IMR-90 (cell line): Measurements from ENCODE around the gene SPATA46. TPM values are rescaled to one million over a fixed set of nuclear protein-coding genes. Genes with fewer than 3 reads are reported as not detected.
A peak's percentile ranks its signal among the peaks of the same experiment; 100 is the strongest.

Experiments used
- ATAC-seq: fragments of 200-7000 bp; cut with Tn5 transposase; 2 replicates; pipeline ENCODE4 v1.9.1; 2020; ENCODE audit warnings: low read depth, mild to moderate bottlenecking, moderate library complexity
- BruUV-seq: library from RNA; stranded (reverse); fragments of 400-500 nt; replicated peaks from 2 replicates; lab custom pipeline; 2021; lab: Mats Ljungman, UMichigan
- CTCF ChIA-PET: fragments of 300-600 bp; formaldehyde crosslinking; extraction: SDS; loops from one replicate; lab custom pipeline; 2021; ENCODE audit warnings: antibody characterized with exemption; lab: Yijun Ruan, JAX
- POLR2A ChIA-PET: fragments of 300-600 bp; sonication (Branson Sonifier 250); formaldehyde crosslinking; loops from one replicate; lab custom pipeline; 2022; ENCODE audit warnings: antibody characterized with exemption; ENCODE audit not compliant: unreplicated experiment; lab: Charles Lee
- DNase-seq: peaks from one replicate; pipeline ENCODE4 v3.0.0; 2013
- H2AFZ ChIP-seq: replicated peaks from 2 replicates; pipeline ENCODE3; 2013; ENCODE audit warnings: low read length, mild to moderate bottlenecking; ENCODE audit not compliant: poor library complexity
- H2AK5ac ChIP-seq: 2 replicates; pipeline ENCODE4 v1.6.1; 2013; ENCODE audit warnings: low read depth, low read length, inconsistent platforms
- H2AK9ac ChIP-seq: replicated peaks from 2 replicates; pipeline ENCODE3; 2013; ENCODE audit warnings: mild to moderate bottlenecking, low read depth, low read length, moderate library complexity; ENCODE audit not compliant: poor library complexity
- H2BK120ac ChIP-seq: 2 replicates; pipeline ENCODE4 v1.6.1; 2013; ENCODE audit warnings: low read depth, low read length, inconsistent platforms
- H2BK15ac ChIP-seq: 3 replicates; pipeline ENCODE4 v1.6.1; 2013; ENCODE audit warnings: low read depth, low read length, inconsistent platforms
- H2BK20ac ChIP-seq: 2 replicates; pipeline ENCODE4 v1.6.1; 2013; ENCODE audit warnings: low read depth, mild to moderate bottlenecking, inconsistent platforms, low read length, moderate library complexity
- H2BK5ac ChIP-seq: 2 replicates; pipeline ENCODE4 v1.6.1; 2013; ENCODE audit warnings: mild to moderate bottlenecking, low read depth, low read length, inconsistent platforms; ENCODE audit not compliant: poor library complexity, severe bottlenecking
- H3K14ac ChIP-seq: replicated peaks from 2 replicates; pipeline ENCODE4 v1.6.1; 2013; ENCODE audit warnings: low read depth, low read length, inconsistent platforms
- H3K18ac ChIP-seq: 2 replicates; pipeline ENCODE4 v1.6.1; 2013; ENCODE audit warnings: low read depth, low read length, control low read depth
- H3K23ac ChIP-seq: 2 replicates; pipeline ENCODE4 v1.6.1; 2013; ENCODE audit warnings: low read depth, low read length, inconsistent platforms
- H3K27ac ChIP-seq: 2 replicates; pipeline ENCODE4 v1.5.1; 2013; ENCODE audit warnings: mild to moderate bottlenecking, control low read depth, low read length; ENCODE audit not compliant: insufficient read depth
- H3K27me3 ChIP-seq: 2 replicates; pipeline ENCODE4 v1.6.1; 2013; ENCODE audit warnings: low read length; ENCODE audit not compliant: control insufficient read depth, insufficient read depth
- H3K36me3 ChIP-seq: 2 replicates; pipeline ENCODE4 v1.6.1; 2013; ENCODE audit warnings: low read length, mixed read lengths; ENCODE audit not compliant: control insufficient read depth, insufficient read depth
- H3K4ac ChIP-seq: 2 replicates; pipeline ENCODE4 v1.6.1; 2013; ENCODE audit warnings: low read depth, low read length, inconsistent platforms
- H3K4me1 ChIP-seq: 2 replicates; pipeline ENCODE4 v1.6.1; 2013; ENCODE audit warnings: low read length, mixed read lengths; ENCODE audit not compliant: control insufficient read depth, insufficient read depth
- H3K4me2 ChIP-seq: 2 replicates; pipeline ENCODE4 v1.6.1; 2013; ENCODE audit warnings: low read depth, mild to moderate bottlenecking, control low read depth, low read length, moderate library complexity
- H3K4me3 ChIP-seq: 2 replicates; pipeline ENCODE4 v1.5.1; 2013; ENCODE audit warnings: low read depth, mild to moderate bottlenecking, control low read depth, low read length, moderate library complexity; ENCODE audit not compliant: insufficient read depth
- H3K56ac ChIP-seq: 2 replicates; pipeline ENCODE4 v1.6.1; 2013; ENCODE audit warnings: low read length, inconsistent platforms; ENCODE audit not compliant: insufficient read depth; ENCODE audit errors: extremely low read depth
- H3K79me1 ChIP-seq, 2 experiments: 2 replicates each; pipeline ENCODE4 v1.6.1; 2013; ENCODE audit warnings: low read length in 2 of 2, inconsistent platforms in 1 of 2, low read depth in 1 of 2
- H3K9ac ChIP-seq: 2 replicates; pipeline ENCODE4 v1.6.1; 2013; ENCODE audit warnings: low read depth, low read length, control low read depth
- H3K9me1 ChIP-seq: 2 replicates; pipeline ENCODE4 v1.6.1; 2013; ENCODE audit warnings: low read length, inconsistent platforms; ENCODE audit not compliant: insufficient read depth
- H3K9me3 ChIP-seq: 2 replicates; pipeline ENCODE4 v1.6.1; 2013; ENCODE audit warnings: low read length; ENCODE audit not compliant: control insufficient read depth, insufficient read depth
- H4K20me1 ChIP-seq: 2 replicates; pipeline ENCODE4 v1.6.1; 2013; ENCODE audit warnings: low read length, inconsistent platforms; ENCODE audit not compliant: insufficient read depth
- H4K5ac ChIP-seq: 2 replicates; pipeline ENCODE4 v1.6.1; 2013; ENCODE audit warnings: mild to moderate bottlenecking, low read depth, low read length, control low read depth
- H4K8ac ChIP-seq, 2 experiments: 2 replicates each; pipeline ENCODE4 v1.6.1; 2013; ENCODE audit warnings: low read depth in 2 of 2, low read length in 2 of 2, control low read depth in 1 of 2, inconsistent platforms in 1 of 2
- H4K91ac ChIP-seq: 2 replicates; pipeline ENCODE4 v1.6.1; 2013; ENCODE audit warnings: low read depth, low read length, inconsistent platforms; ENCODE audit not compliant: insufficient read depth
- CEBPB ChIP-seq: IDR thresholded peaks from 2 replicates; pipeline ENCODE4 v1.6.1; 2012; ENCODE audit warnings: low read depth, low read length, improper control_type of control experiment
- CHD1 ChIP-seq: IDR thresholded peaks from 2 replicates; pipeline ENCODE4 v1.6.1; 2012; ENCODE audit warnings: low read depth, low read length, improper control_type of control experiment
- CTCF ChIP-seq: conservative IDR thresholded peaks from 2 replicates; pipeline ENCODE4 v1.5.1; 2012; ENCODE audit warnings: mild to moderate bottlenecking, low read depth, low read length, improper control_type of control experiment
- ELK1 ChIP-seq: fragments of 150-350 bp; IDR thresholded peaks from 2 replicates; pipeline ENCODE4 v1.6.1; 2016; ENCODE audit warnings: low read depth, mild to moderate bottlenecking, low read length, moderate library complexity, borderline replicate concordance
- FOS ChIP-seq: fragments of 150-350 bp; IDR thresholded peaks from 2 replicates; pipeline ENCODE4 v1.6.1; 2016; ENCODE audit warnings: low read depth, low read length
- MAFK ChIP-seq: IDR thresholded peaks from 2 replicates; pipeline ENCODE4 v1.6.1; 2012; ENCODE audit warnings: low read depth, low read length, improper control_type of control experiment
- MAZ ChIP-seq: IDR thresholded peaks from 2 replicates; pipeline ENCODE4 v1.6.1; 2012; ENCODE audit warnings: low read depth, mild to moderate bottlenecking, low read length, improper control_type of control experiment, moderate library complexity, borderline replicate concordance
- MXI1 ChIP-seq: IDR thresholded peaks from 2 replicates; pipeline ENCODE4 v1.6.1; 2012; ENCODE audit warnings: low read depth, mild to moderate bottlenecking, low read length, moderate library complexity, borderline replicate concordance
- NFE2L2 ChIP-seq: fragments of 150-350 bp; IDR thresholded peaks from 2 replicates; pipeline ENCODE4 v1.6.1; 2016; ENCODE audit warnings: low read depth, mild to moderate bottlenecking, low read length
- POLR2A ChIP-seq: IDR thresholded peaks from 2 replicates; pipeline ENCODE4 v1.6.1; 2012; ENCODE audit warnings: mild to moderate bottlenecking, low read depth, low read length
- RAD21 ChIP-seq: IDR thresholded peaks from 2 replicates; pipeline ENCODE4 v1.6.1; 2012; ENCODE audit warnings: low read length, improper control_type of control experiment
- RCOR1 ChIP-seq: IDR thresholded peaks from 2 replicates; pipeline ENCODE4 v1.6.1; 2012; ENCODE audit warnings: mild to moderate bottlenecking, low read length, improper control_type of control experiment; ENCODE audit not compliant: insufficient replicate concordance
- RFX5 ChIP-seq: IDR thresholded peaks from 2 replicates; pipeline ENCODE4 v1.8.0; 2012; ENCODE audit warnings: low read depth, mild to moderate bottlenecking, low read length, moderate library complexity
- SMC3 ChIP-seq: fragments of 150-350 bp; IDR thresholded peaks from 2 replicates; pipeline ENCODE4 v1.6.1; 2016; ENCODE audit warnings: low read depth, mild to moderate bottlenecking, antibody characterized with exemption, low read length, moderate library complexity
- USF2 ChIP-seq: fragments of 150-350 bp; IDR thresholded peaks from 2 replicates; pipeline ENCODE4 v1.6.1; 2017; ENCODE audit warnings: mild to moderate bottlenecking, antibody characterized with exemption, low read length, low read depth
- WGBS, 2 experiments: methylation state at CpG; one replicate each; pipeline versions ENCODE4 v1.1.5 to v1.1.7; 2013; ENCODE audit warnings: missing lambda C conversion rate in 2 of 2; ENCODE audit not compliant: insufficient read length in 1 of 2; ENCODE audit errors: extremely low coverage in 2 of 2; 5-methylcytosine and 5-hydroxymethylcytosine counted together
- dilution Hi-C: fragments of 300-500 bp; cut with HindIII; formaldehyde crosslinking; loops from one replicate; pipeline ENCODE4 v1.14.3; 2018; ENCODE audit warnings: low sequenced_read_pairs; ENCODE audit not compliant: unreplicated experiment
- in situ Hi-C: fragments of 300-500 bp; cut with MboI; formaldehyde crosslinking; loops from 3 replicates; pipeline ENCODE4 v1.14.3; 2019; ENCODE audit warnings: low sequenced_read_pairs, inconsistent platforms, mixed read lengths
- intact Hi-C: fragments of 100-400 bp; cut with micrococcal nuclease; formaldehyde crosslinking; loops from 2 replicates; pipeline ENCODE4 v1.10.0; 2022
- polyA plus RNA-seq, 3 experiments: library from polyadenylated mRNA; depleted of rRNA; stranded (reverse); fragments of >200 nt; gene quantifications; 2 replicates each; pipeline ENCODE4 v1.2.3, GENCODE V29; 2012; ENCODE audit warnings: low replicate concordance in 1 of 3
- total RNA-seq: library from RNA; depleted of rRNA; stranded (reverse); fragments of >200 nt; gene quantifications from 2 replicates; pipeline ENCODE4 v1.2.3, GENCODE V29; 2012

The SPATA46 gene
- total and polyA plus RNA-seq, 2 of the 4 experiments (the other 2 are of a cell fraction) = not detected

GRCh38 chr1:162389021-162389818 is 12.6 kb upstream of the SPATA46 start:
- intact Hi-C loops = no loop called here
- Histone ChIP-seq H2BK20ac (no peak overlapping the region), H4K91ac (no peak overlapping the region), H2AK5ac (no peak overlapping the region), H3K4me2 (no peak overlapping the region), H3K56ac (no peak overlapping the region), H2BK15ac (no peak overlapping the region), H3K4ac (no peak overlapping the region), H2BK120ac (no peak overlapping the region), H3K18ac (no peak overlapping the region), H3K4me3 (no peak overlapping the region), H2BK5ac (no peak overlapping the region), H2AFZ (no peak overlapping the region), H3K27me3 (peaks cover 26% of the 10 kb centered on the region), H3K27ac (no peak overlapping the region), H3K4me1 (no peaks in the 10 kb centered on the region), H4K20me1 (no peaks in the 10 kb centered on the region), H3K23ac (no peak overlapping the region), H4K5ac (no peak overlapping the region), H3K14ac (no peak overlapping the region), H3K9me3 (no peaks in the 10 kb centered on the region), H3K36me3 (no peaks in the 10 kb centered on the region), H2AK9ac (no peak overlapping the region), H3K79me1 (no peaks in the 10 kb centered on the region), H4K8ac (no peak overlapping the region), H3K9ac (no peak overlapping the region), H3K9me1 (no peaks in the 10 kb centered on the region)
- no TSS peak for BruUV-seq
- no CpG with 5 or more reads among the region's 11 CpGs for WGBS, 2 experiments
- DNase-seq (peak; percentile 30), ATAC-seq (no peak)
- CTCF ChIA-PET = interaction anchor here (3.9 kb wide), 1 partner anchor 333 kb away, joined by 18 read pairs; no protein-coding TSS in a partner anchor
- in situ Hi-C loops = loop anchor here (25.0 kb wide), 1 partner anchor 602 kb away; no protein-coding TSS in a partner anchor
- dilution Hi-C loops = no loop called here
- POLR2A ChIA-PET = no interaction called here
- TF ChIP-seq ELK1 = no peak
- no peak for TF ChIP-seq NFE2L2
- no peak for TF ChIP-seq CEBPB
- TF ChIP-seq SMC3 = no peak
- TF ChIP-seq POLR2A = no peak
- TF ChIP-seq USF2 = no peak
- no peak for TF ChIP-seq RCOR1
- no peak for TF ChIP-seq MXI1
- no peak for TF ChIP-seq MAZ
- no peak for TF ChIP-seq CTCF
- TF ChIP-seq RFX5 = no peak
- TF ChIP-seq RAD21 = no peak
- TF ChIP-seq MAFK = no peak
- no peak for TF ChIP-seq CHD1
- no peak for TF ChIP-seq FOS
